OCI-LY1 (cell line): Measurements from ENCODE around the gene SLC32A1.

Experiments
- H2AFZ ChIP-seq: fragments of 200-600 bp; sonication (generic), shearing (Covaris generic); 2 replicates; pipeline ENCODE4 v1.6.0; 2014; ENCODE audit warnings: antibody characterized with exemption, mild to moderate bottlenecking, low read length
- H3F3A ChIP-seq: fragments of 200-600 bp; sonication (generic), shearing (Covaris generic); 2 replicates; pipeline ENCODE4 v1.6.0; 2014; ENCODE audit warnings: mild to moderate bottlenecking, antibody characterized with exemption, low read length, moderate library complexity; ENCODE audit not compliant: insufficient read depth
- H3K27ac ChIP-seq: fragments of 200-600 bp; sonication (generic); 2 replicates; pipeline ENCODE4 v1.5.1; 2014; ENCODE audit warnings: low read length, mixed run types, mild to moderate bottlenecking, low read depth; ENCODE audit not compliant: poor library complexity, severe bottlenecking
- H3K27me3 ChIP-seq: fragments of 200-600 bp; sonication (generic); 2 replicates; pipeline ENCODE4 v1.6.0; 2014; ENCODE audit warnings: antibody characterized with exemption, mild to moderate bottlenecking, low read length, moderate library complexity; ENCODE audit not compliant: insufficient read depth
- H3K36me3 ChIP-seq: fragments of 200-600 bp; sonication (generic); 2 replicates; pipeline ENCODE4 v1.6.1; 2014; ENCODE audit warnings: mild to moderate bottlenecking, antibody characterized with exemption, low read length, moderate library complexity, mixed read lengths; ENCODE audit not compliant: insufficient read depth
- H3K4me1 ChIP-seq: fragments of 200-600 bp; sonication (generic); 2 replicates; pipeline ENCODE4 v1.5.1; 2014; ENCODE audit warnings: mild to moderate bottlenecking, low read length, moderate library complexity; ENCODE audit not compliant: insufficient read depth, severe bottlenecking
- H3K4me2 ChIP-seq: fragments of 200-600 bp; sonication (generic), shearing (Covaris generic); 2 replicates; pipeline ENCODE4 v1.6.1; 2014; ENCODE audit warnings: low read length
- H3K4me3 ChIP-seq: fragments of 200-600 bp; sonication (generic); 2 replicates; pipeline ENCODE4 v1.5.1; 2014; ENCODE audit warnings: low read length, low read depth, mild to moderate bottlenecking, mixed read lengths; ENCODE audit not compliant: poor library complexity, severe bottlenecking
- H3K79me2 ChIP-seq: fragments of 200-600 bp; shearing (Covaris generic); 2 replicates; pipeline ENCODE4 v1.6.1; 2016; ENCODE audit warnings: mixed run types, low read length, mixed read lengths; ENCODE audit not compliant: insufficient read depth
- H3K9ac ChIP-seq: fragments of 200-600 bp; sonication (generic), shearing (Covaris generic); 2 replicates; pipeline ENCODE4 v1.6.1; 2014; ENCODE audit warnings: mild to moderate bottlenecking, low read length, mixed read lengths
- H3K9me2 ChIP-seq: fragments of 200-600 bp; sonication (generic), shearing (Covaris generic); 2 replicates; pipeline ENCODE4 v1.6.1; 2014; ENCODE audit warnings: low read depth, mild to moderate bottlenecking, low read length, mixed read lengths
- H3K9me3 ChIP-seq: fragments of 200-600 bp; shearing (Covaris generic); 2 replicates; pipeline ENCODE4 v1.6.1; 2014; ENCODE audit warnings: low read length, mixed read lengths
- H4K20me1 ChIP-seq: fragments of 200-600 bp; sonication (generic), shearing (Covaris generic); 2 replicates; pipeline ENCODE4 v1.6.0; 2016; ENCODE audit warnings: mild to moderate bottlenecking, low read length; ENCODE audit not compliant: insufficient read depth
- CTCF ChIP-seq: fragments of 200-600 bp; sonication (generic), shearing (Covaris generic); IDR thresholded peaks from 2 replicates; pipeline ENCODE4 v1.5.1; 2017; ENCODE audit warnings: mild to moderate bottlenecking, antibody characterized with exemption, low read length, moderate library complexity, mixed read lengths
- EZH2 ChIP-seq: fragments of 200-600 bp; sonication (generic), shearing (Covaris generic); IDR thresholded peaks from 2 replicates; pipeline ENCODE4 v1.8.0; 2017; ENCODE audit warnings: borderline replicate concordance, mixed run types, mild to moderate bottlenecking, antibody characterized with exemption, low read length, moderate library complexity, mixed read lengths

The SLC32A1 gene

GRCh38 chr20:38680500-38681306, 43.6 kb upstream of the SLC32A1 start:
- no peaks in the 10 kb centered on the region for H3K9me2 ChIP-seq
- H3K36me3 ChIP-seq, result no peaks in the 10 kb centered on the region
- H3F3A ChIP-seq, result no peaks in the 10 kb centered on the region
- no peaks in the 10 kb centered on the region for H3K9me3 ChIP-seq
- H3K27me3 ChIP-seq, result no peaks in the 10 kb centered on the region
- H3K4me2 ChIP-seq, result no peak overlapping the region
- H3K27ac ChIP-seq, result no peak overlapping the region
- TF ChIP-seq EZH2, result no peak
- no peak for TF ChIP-seq CTCF
- H3K4me3 ChIP-seq, result no peak overlapping the region
- H3K4me1 ChIP-seq, result no peaks in the 10 kb centered on the region
- no peak overlapping the region for H3K9ac ChIP-seq
- no peak overlapping the region for H2AFZ ChIP-seq
- no peaks in the 10 kb centered on the region for H3K79me2 ChIP-seq
- H4K20me1 ChIP-seq, result no peaks in the 10 kb centered on the region

- Histone ChIP-seq H4K20me1 (no peaks in the 10 kb centered on the region), H3K9me3 (no peaks in the 10 kb centered on the region), H3K4me3 (no peak overlapping the region), H3K9me2 (no peaks in the 10 kb centered on the region), H3K4me2 (no peak overlapping the region), H2AFZ (no peak overlapping the region), H3K27me3 (no peaks in the 10 kb centered on the region), H3K9ac (no peak overlapping the region), H3K36me3 (no peaks in the 10 kb centered on the region), H3K79me2 (no peaks in the 10 kb centered on the region), H3K27ac (no peak overlapping the region), H3F3A (no peaks in the 10 kb centered on the region), H3K4me1 (no peaks in the 10 kb centered on the region)
- TF ChIP-seq EZH2 (no peak), CTCF (no peak)
These were observed 39.0 kb upstream of the SLC32A1 start for GRCh38 chr20:38685271-38685670.

- Histone ChIP-seq H3K9me3 (no peaks in the 10 kb centered on the region), H3K4me1 (no peaks in the 10 kb centered on the region), H4K20me1 (no peaks in the 10 kb centered on the region), H3K27me3 (no peaks in the 10 kb centered on the region), H3K4me2 (no peak overlapping the region), H3K79me2 (no peaks in the 10 kb centered on the region), H3K9me2 (no peaks in the 10 kb centered on the region), H3K36me3 (no peaks in the 10 kb centered on the region), H3K27ac (no peak overlapping the region), H2AFZ (no peak overlapping the region), H3K4me3 (no peak overlapping the region), H3K9ac (no peak overlapping the region), H3F3A (no peaks in the 10 kb centered on the region)
- TF ChIP-seq EZH2, result no peak
- no peak for TF ChIP-seq CTCF
These were observed 38.3 kb upstream of the SLC32A1 start for GRCh38 chr20:38685853-38686473.
